GM23338 (cell line): ENCODE data around the gene LARGE1. TPM values are rescaled to one million over a fixed set of nuclear protein-coding genes. Genes with fewer than 3 reads are reported as not detected.

ENCODE experiments used
- ATAC-seq: fragments of 200-7000 bp; cut with Tn5 transposase; 3 replicates; pipeline ENCODE4 v1.9.1; 2020
- DNase-seq: peaks from one replicate; pipeline ENCODE4 v3.0.0-alpha.2; 2015; ENCODE audit warnings: low spot score
- H2AFZ ChIP-seq: fragments of 200-600 bp; sonication (generic); 2 replicates; pipeline ENCODE4 v1.8.0; 2016; ENCODE audit warnings: antibody characterized with exemption, mild to moderate bottlenecking, moderate library complexity
- H3F3A ChIP-seq: fragments of 200-600 bp; sonication (generic); replicated peaks from 2 replicates; pipeline ENCODE4 v1.8.0; 2017; ENCODE audit warnings: antibody characterized with exemption, mixed run types, low read depth
- H3K27ac ChIP-seq: fragments of 200-600 bp; sonication (generic); 2 replicates; pipeline ENCODE4 v1.6.1; 2016; ENCODE audit warnings: low read depth
- H3K27me3 ChIP-seq: fragments of 200-600 bp; sonication (generic); 2 replicates; pipeline ENCODE4 v1.8.0; 2016; ENCODE audit warnings: mild to moderate bottlenecking, mixed run types, moderate library complexity; ENCODE audit not compliant: insufficient read depth
- H3K36me3 ChIP-seq: fragments of 200-600 bp; sonication (generic); 2 replicates; pipeline ENCODE4 v1.8.0; 2016; ENCODE audit warnings: mild to moderate bottlenecking; ENCODE audit not compliant: insufficient read depth
- H3K4me1 ChIP-seq: fragments of 200-600 bp; sonication (generic); 2 replicates; pipeline ENCODE4 v1.8.0; 2016; ENCODE audit warnings: mild to moderate bottlenecking, moderate library complexity; ENCODE audit not compliant: insufficient read depth
- H3K4me2 ChIP-seq: fragments of 200-600 bp; sonication (generic); 2 replicates; pipeline ENCODE4 v1.7.1; 2017; ENCODE audit warnings: mixed run types
- H3K4me3 ChIP-seq: fragments of 200-600 bp; sonication (generic); 2 replicates; pipeline ENCODE4 v1.6.1; 2016; ENCODE audit warnings: mixed run types
- H3K79me2 ChIP-seq: fragments of 200-600 bp; sonication (generic); replicated peaks from 2 replicates; pipeline ENCODE4 v1.8.0; 2017; ENCODE audit warnings: mild to moderate bottlenecking; ENCODE audit not compliant: insufficient read depth
- H3K9me2 ChIP-seq: fragments of 200-600 bp; sonication (generic); 2 replicates; pipeline ENCODE4 v1.8.0; 2017; ENCODE audit not compliant: insufficient read depth
- H4K20me1 ChIP-seq: fragments of 200-600 bp; sonication (generic); replicated peaks from 2 replicates; pipeline ENCODE4 v1.8.0; 2017; ENCODE audit warnings: mild to moderate bottlenecking; ENCODE audit not compliant: insufficient read depth
- H3K27ac Mint-ChIP-seq: 2 replicates; pipeline ENCODE4 v1.8.0; 2020; ENCODE audit warnings: inconsistent platforms, mild to moderate bottlenecking, moderate library complexity, mixed read lengths
- H3K27me3 Mint-ChIP-seq: 3 replicates; pipeline ENCODE4 v1.8.0; 2022; ENCODE audit warnings: low read depth, mild to moderate bottlenecking, moderate library complexity, mixed read lengths, inconsistent platforms; ENCODE audit not compliant: insufficient read depth, poor library complexity
- H3K36me3 Mint-ChIP-seq: 3 replicates; pipeline ENCODE4 v1.8.0; 2021; ENCODE audit warnings: low read depth, mild to moderate bottlenecking, inconsistent platforms, moderate library complexity, mixed read lengths
- H3K4me1 Mint-ChIP-seq: 3 replicates; pipeline ENCODE4 v1.8.0; 2020; ENCODE audit warnings: mild to moderate bottlenecking, inconsistent platforms, mixed read lengths
- H3K4me3 Mint-ChIP-seq: 3 replicates; pipeline ENCODE4 v1.8.0; 2021; ENCODE audit warnings: moderate library complexity, mild to moderate bottlenecking, inconsistent platforms, mixed read lengths
- H3K9me3 Mint-ChIP-seq: 3 replicates; pipeline ENCODE4 v1.8.0; 2020; ENCODE audit warnings: moderate library complexity, mild to moderate bottlenecking, inconsistent platforms, mixed read lengths
- CREB1 ChIP-seq: fragments of 250-450 bp; sonication (Bioruptor Pico); IDR thresholded peaks from 2 replicates; pipeline ENCODE4 v1.5.0; 2020; ENCODE audit warnings: low read depth, mild to moderate bottlenecking, moderate library complexity
- EZH2phosphoT487 ChIP-seq: fragments of 200-600 bp; sonication (generic); IDR thresholded peaks from one replicate; pipeline ENCODE4 v1.8.1; 2018; ENCODE audit warnings: antibody characterized with exemption; ENCODE audit not compliant: unreplicated experiment
- JUNB ChIP-seq: IDR thresholded peaks from one replicate; pipeline ENCODE4 v1.6.1; 2016; ENCODE audit warnings: antibody characterized with exemption; ENCODE audit not compliant: unreplicated experiment
- NANOG ChIP-seq: IDR thresholded peaks from 2 replicates; pipeline ENCODE4 v1.6.1; 2016; ENCODE audit warnings: antibody characterized with exemption, borderline replicate concordance
- STAT1 ChIP-seq: IDR thresholded peaks from one replicate; pipeline ENCODE4 v1.6.1; 2016; ENCODE audit warnings: antibody characterized with exemption; ENCODE audit not compliant: unreplicated experiment
- ZNF114 ChIP-seq: fragments of 250-450 bp; sonication (Bioruptor Pico); IDR thresholded peaks from 2 replicates; pipeline ENCODE4 v1.5.0; 2020; ENCODE audit warnings: mild to moderate bottlenecking, moderate library complexity
- polyA plus RNA-seq: library from polyadenylated mRNA; unstranded; fragments of >200 nt; fragmentation: Nextera tagmentation; extraction: Ambion mirVana; gene quantifications from 2 replicates; pipeline ENCODE4 v1.2.1, GENCODE V29; 2016
- total RNA-seq: library from RNA; depleted of rRNA; stranded (reverse); fragments of >200 nt; shearing (Covaris generic); gene quantifications from 2 replicates; pipeline ENCODE4 v1.2.3, GENCODE V29; 2014
- TF ChIP-seq, protein P1 (sequence below): fragments of 250-450 bp; sonication (Bioruptor Pico); IDR thresholded peaks from 2 replicates; pipeline ENCODE4 v1.5.0; 2020; ENCODE audit warnings: mild to moderate bottlenecking, moderate library complexity
- TF ChIP-seq, protein P2 (sequence below): IDR thresholded peaks from 2 replicates; pipeline ENCODE4 v1.6.1; 2016; ENCODE audit warnings: antibody characterized with exemption

The LARGE1 gene
- total and polyA plus RNA-seq, 2 experiments from 2014 or later = 12.8 to 75.6 TPM

DNA sequence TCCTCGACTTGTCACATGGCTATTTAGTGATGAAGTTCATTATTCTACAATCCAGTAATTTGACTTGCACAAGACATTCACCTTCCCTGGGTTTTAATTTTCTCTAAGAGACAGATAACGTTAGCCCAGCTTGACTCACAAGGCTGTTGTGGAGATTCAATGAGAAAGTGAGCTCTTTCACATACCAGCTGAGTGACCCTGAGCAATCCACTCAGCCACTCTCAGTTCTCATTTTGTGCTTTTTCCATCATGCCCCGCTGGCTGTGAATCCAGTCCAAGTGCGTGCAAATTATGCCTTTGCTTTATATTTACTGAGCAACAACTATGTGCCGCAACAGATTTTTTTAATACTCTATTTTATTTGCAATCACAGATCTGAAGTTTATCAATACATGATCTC is 176.5 kb downstream of the LARGE1 start (continued):
- TF ChIP-seq, protein P1, sequence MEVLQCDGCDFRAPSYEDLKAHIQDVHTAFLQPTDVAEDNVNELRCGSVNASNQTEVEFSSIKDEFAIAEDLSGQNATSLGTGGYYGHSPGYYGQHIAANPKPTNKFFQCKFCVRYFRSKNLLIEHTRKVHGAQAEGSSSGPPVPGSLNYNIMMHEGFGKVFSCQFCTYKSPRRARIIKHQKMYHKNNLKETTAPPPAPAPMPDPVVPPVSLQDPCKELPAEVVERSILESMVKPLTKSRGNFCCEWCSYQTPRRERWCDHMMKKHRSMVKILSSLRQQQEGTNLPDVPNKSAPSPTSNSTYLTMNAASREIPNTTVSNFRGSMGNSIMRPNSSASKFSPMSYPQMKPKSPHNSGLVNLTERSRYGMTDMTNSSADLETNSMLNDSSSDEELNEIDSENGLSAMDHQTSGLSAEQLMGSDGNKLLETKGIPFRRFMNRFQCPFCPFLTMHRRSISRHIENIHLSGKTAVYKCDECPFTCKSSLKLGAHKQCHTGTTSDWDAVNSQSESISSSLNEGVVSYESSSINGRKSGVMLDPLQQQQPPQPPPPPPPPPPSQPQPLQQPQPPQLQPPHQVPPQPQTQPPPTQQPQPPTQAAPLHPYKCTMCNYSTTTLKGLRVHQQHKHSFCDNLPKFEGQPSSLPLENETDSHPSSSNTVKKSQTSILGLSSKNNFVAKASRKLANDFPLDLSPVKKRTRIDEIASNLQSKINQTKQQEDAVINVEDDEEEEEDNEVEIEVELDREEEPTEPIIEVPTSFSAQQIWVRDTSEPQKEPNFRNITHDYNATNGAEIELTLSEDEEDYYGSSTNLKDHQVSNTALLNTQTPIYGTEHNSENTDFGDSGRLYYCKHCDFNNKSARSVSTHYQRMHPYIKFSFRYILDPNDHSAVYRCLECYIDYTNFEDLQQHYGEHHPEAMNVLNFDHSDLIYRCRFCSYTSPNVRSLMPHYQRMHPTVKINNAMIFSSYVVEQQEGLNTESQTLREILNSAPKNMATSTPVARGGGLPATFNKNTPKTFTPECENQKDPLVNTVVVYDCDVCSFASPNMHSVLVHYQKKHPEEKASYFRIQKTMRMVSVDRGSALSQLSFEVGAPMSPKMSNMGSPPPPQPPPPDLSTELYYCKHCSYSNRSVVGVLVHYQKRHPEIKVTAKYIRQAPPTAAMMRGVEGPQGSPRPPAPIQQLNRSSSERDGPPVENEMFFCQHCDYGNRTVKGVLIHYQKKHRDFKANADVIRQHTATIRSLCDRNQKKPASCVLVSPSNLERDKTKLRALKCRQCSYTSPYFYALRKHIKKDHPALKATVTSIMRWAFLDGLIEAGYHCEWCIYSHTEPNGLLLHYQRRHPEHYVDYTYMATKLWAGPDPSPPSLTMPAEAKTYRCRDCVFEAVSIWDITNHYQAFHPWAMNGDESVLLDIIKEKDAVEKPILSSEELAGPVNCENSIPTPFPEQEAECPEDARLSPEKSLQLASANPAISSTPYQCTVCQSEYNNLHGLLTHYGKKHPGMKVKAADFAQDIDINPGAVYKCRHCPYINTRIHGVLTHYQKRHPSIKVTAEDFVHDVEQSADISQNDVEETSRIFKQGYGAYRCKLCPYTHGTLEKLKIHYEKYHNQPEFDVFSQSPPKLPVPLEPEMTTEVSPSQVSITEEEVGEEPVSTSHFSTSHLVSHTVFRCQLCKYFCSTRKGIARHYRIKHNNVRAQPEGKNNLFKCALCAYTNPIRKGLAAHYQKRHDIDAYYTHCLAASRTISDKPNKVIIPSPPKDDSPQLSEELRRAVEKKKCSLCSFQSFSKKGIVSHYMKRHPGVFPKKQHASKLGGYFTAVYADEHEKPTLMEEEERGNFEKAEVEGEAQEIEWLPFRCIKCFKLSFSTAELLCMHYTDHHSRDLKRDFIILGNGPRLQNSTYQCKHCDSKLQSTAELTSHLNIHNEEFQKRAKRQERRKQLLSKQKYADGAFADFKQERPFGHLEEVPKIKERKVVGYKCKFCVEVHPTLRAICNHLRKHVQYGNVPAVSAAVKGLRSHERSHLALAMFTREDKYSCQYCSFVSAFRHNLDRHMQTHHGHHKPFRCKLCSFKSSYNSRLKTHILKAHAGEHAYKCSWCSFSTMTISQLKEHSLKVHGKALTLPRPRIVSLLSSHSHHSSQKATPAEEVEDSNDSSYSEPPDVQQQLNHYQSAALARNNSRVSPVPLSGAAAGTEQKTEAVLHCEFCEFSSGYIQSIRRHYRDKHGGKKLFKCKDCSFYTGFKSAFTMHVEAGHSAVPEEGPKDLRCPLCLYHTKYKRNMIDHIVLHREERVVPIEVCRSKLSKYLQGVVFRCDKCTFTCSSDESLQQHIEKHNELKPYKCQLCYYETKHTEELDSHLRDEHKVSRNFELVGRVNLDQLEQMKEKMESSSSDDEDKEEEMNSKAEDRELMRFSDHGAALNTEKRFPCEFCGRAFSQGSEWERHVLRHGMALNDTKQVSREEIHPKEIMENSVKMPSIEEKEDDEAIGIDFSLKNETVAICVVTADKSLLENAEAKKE (CRISPR knock-in tag) = no peak
- TF ChIP-seq STAT1 (no peak), ZNF114 (no peak)
- TF ChIP-seq, protein P2, sequence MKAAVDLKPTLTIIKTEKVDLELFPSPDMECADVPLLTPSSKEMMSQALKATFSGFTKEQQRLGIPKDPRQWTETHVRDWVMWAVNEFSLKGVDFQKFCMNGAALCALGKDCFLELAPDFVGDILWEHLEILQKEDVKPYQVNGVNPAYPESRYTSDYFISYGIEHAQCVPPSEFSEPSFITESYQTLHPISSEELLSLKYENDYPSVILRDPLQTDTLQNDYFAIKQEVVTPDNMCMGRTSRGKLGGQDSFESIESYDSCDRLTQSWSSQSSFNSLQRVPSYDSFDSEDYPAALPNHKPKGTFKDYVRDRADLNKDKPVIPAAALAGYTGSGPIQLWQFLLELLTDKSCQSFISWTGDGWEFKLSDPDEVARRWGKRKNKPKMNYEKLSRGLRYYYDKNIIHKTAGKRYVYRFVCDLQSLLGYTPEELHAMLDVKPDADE = no peak

DNA sequence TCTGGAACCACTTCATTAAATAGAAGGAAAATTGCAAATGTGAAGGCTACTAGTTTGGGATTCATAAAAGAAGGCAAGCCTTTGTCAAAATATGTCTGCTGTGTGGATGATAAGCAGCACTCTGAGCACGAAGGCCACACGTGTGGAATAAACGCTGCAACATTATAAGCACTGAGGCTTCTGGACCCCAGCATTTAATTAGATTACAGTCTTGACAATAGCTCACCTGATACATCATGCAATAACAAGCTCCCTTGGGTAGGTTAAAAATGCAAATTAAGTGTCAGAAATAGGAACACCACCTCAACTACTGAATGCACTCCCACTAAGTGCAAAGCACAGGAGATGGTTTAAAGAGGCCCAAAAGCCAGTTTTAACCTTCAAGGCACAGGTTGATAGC is 179.3 kb downstream of the LARGE1 start:
- no peak for ATAC-seq
- Histone ChIP-seq H3K79me2 (peaks cover 97% of the 10 kb centered on the region), H3K27ac (no peak overlapping the region), H3K27me3 (no peaks in the 10 kb centered on the region), H3K36me3 (no peaks in the 10 kb centered on the region; the same call in 1 of the 2 replicates), H3K4me1 (peaks cover 35% of the 10 kb centered on the region), H4K20me1 (peaks cover 30% of the 10 kb centered on the region), H2AFZ (no peak overlapping the region), H3K4me2 (no peak overlapping the region), H3F3A (no peaks in the 10 kb centered on the region), H3K4me3 (no peak overlapping the region), H3K9me2 (no peaks in the 10 kb centered on the region)
- no peak for DNase-seq
- Mint-ChIP-seq H3K4me3 (no peak overlapping the region), H3K36me3 (peaks cover 37% of the 10 kb centered on the region), H3K9me3 (peaks cover 8% of the 10 kb centered on the region; the same call in 2 of the 3 replicates), H3K27me3 (peaks cover 4% of the 10 kb centered on the region), H3K27ac (no peak overlapping the region), H3K4me1 (peaks cover 60% of the 10 kb centered on the region)
- no peak for TF ChIP-seq CREB1 (CRISPR knock-in tag)
- TF ChIP-seq, protein P1 (CRISPR knock-in tag) = no peak
- TF ChIP-seq ZNF114 = no peak
- no peak for TF ChIP-seq NANOG
- no peak for TF ChIP-seq EZH2phosphoT487
- no peak for TF ChIP-seq STAT1
- no peak for TF ChIP-seq JUNB
